Parathyroid adenoma (tissue), 2 donors: ENCODE results near the gene METTL15.

ENCODE experiments used
- H2AFZ ChIP-seq: fragments of 300-600 bp; sonication (generic); one replicate; pipeline ENCODE4 v1.7.0; 2017; ENCODE audit warnings: antibody characterized with exemption, mild to moderate bottlenecking
- H3K27ac ChIP-seq: fragments of 300-600 bp; sonication (generic); one replicate; pipeline ENCODE4 v1.7.0; 2017
- H3K27me3 ChIP-seq: fragments of 300-600 bp; sonication (generic); one replicate; pipeline ENCODE4 v1.7.0; 2017; ENCODE audit warnings: low read length; ENCODE audit not compliant: control insufficient read depth, insufficient read depth
- H3K36me3 ChIP-seq: fragments of 300-600 bp; sonication (generic); one replicate; pipeline ENCODE4 v1.7.0; 2017; ENCODE audit warnings: low read length; ENCODE audit not compliant: control insufficient read depth, insufficient read depth
- H3K4me1 ChIP-seq: fragments of 300-600 bp; sonication (generic); one replicate; pipeline ENCODE4 v1.7.0; 2017; ENCODE audit warnings: control low read depth
- H3K4me2 ChIP-seq: fragments of 300-600 bp; sonication (generic); one replicate; pipeline ENCODE4 v1.7.0; 2017; ENCODE audit warnings: low read length
- H3K4me3 ChIP-seq: fragments of 300-600 bp; sonication (generic); one replicate; pipeline ENCODE4 v1.7.0; 2017; ENCODE audit warnings: low read depth, low read length
- H3K79me2 ChIP-seq: fragments of 300-600 bp; sonication (generic); one replicate; pipeline ENCODE4 v1.7.0; 2017; ENCODE audit warnings: control low read depth
- H3K9ac ChIP-seq: fragments of 300-600 bp; sonication (generic); one replicate; pipeline ENCODE4 v1.7.0; 2017; ENCODE audit warnings: mild to moderate bottlenecking
- H3K9me3 ChIP-seq: fragments of 300-600 bp; sonication (generic); one replicate; pipeline ENCODE4 v1.7.0; 2017; ENCODE audit warnings: low read length; ENCODE audit not compliant: control insufficient read depth
- TF ChIP-seq, protein P1 (sequence below): fragments of 300-600 bp; sonication (generic); IDR thresholded peaks from one replicate; pipeline ENCODE4 v1.7.0; 2017; ENCODE audit warnings: antibody characterized with exemption, mild to moderate bottlenecking
- donor health status: primary hyperparathyroidism.

METTL15 gene

GRCh38 chr11:28137366-28137765 is 29.2 kb downstream of the METTL15 start:
- H3K79me2 ChIP-seq, result no peaks in the 10 kb centered on the region
- no peak overlapping the region for H3K4me3 ChIP-seq
- TF ChIP-seq, protein P1, sequence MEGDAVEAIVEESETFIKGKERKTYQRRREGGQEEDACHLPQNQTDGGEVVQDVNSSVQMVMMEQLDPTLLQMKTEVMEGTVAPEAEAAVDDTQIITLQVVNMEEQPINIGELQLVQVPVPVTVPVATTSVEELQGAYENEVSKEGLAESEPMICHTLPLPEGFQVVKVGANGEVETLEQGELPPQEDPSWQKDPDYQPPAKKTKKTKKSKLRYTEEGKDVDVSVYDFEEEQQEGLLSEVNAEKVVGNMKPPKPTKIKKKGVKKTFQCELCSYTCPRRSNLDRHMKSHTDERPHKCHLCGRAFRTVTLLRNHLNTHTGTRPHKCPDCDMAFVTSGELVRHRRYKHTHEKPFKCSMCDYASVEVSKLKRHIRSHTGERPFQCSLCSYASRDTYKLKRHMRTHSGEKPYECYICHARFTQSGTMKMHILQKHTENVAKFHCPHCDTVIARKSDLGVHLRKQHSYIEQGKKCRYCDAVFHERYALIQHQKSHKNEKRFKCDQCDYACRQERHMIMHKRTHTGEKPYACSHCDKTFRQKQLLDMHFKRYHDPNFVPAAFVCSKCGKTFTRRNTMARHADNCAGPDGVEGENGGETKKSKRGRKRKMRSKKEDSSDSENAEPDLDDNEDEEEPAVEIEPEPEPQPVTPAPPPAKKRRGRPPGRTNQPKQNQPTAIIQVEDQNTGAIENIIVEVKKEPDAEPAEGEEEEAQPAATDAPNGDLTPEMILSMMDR, result no peak
- H3K9ac ChIP-seq, result no peak overlapping the region
- no peak overlapping the region for H3K4me2 ChIP-seq
- no peaks in the 10 kb centered on the region for H3K4me1 ChIP-seq
- no peak overlapping the region for H3K27ac ChIP-seq
- no peaks in the 10 kb centered on the region for H3K9me3 ChIP-seq
- H2AFZ ChIP-seq, result no peak overlapping the region
- H3K36me3 ChIP-seq, result no peaks in the 10 kb centered on the region
- no peaks in the 10 kb centered on the region for H3K27me3 ChIP-seq

DNA sequence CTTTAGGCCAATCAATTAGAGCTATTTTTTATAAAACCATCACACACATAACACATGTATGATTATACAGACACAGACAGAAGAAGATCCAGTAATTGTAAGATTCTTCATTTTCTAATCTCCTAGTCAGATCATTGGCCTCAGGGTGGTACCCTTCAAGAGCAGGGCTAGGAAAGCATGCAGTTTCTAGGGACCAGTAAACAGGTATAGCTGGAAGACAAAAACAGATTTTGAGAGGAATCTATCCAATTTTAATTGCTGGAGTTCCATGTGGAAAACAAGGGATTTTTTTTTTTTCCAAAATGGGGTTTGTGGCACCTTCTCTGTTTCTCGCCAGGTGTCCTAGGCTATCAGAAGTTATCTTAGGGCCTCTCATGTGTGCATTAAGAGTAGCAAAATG is 29.6 kb downstream of the METTL15 start:
- TF ChIP-seq, protein P1, result no peak
- Histone ChIP-seq H3K36me3 (no peaks in the 10 kb centered on the region), H3K4me1 (no peaks in the 10 kb centered on the region)

GRCh38 chr11:28139841-28140415 is 31.7 kb downstream of the METTL15 start:
- Histone ChIP-seq H3K4me3 (no peak overlapping the region), H3K4me1 (no peaks in the 10 kb centered on the region), H3K27me3 (no peaks in the 10 kb centered on the region), H2AFZ (no peak overlapping the region), H3K9me3 (no peaks in the 10 kb centered on the region), H3K27ac (no peak overlapping the region), H3K36me3 (no peaks in the 10 kb centered on the region), H3K9ac (no peak overlapping the region), H3K79me2 (no peaks in the 10 kb centered on the region), H3K4me2 (no peak overlapping the region)
- TF ChIP-seq, protein P1, result no peak

More for the DNA sequence above, 29.6 kb downstream of the METTL15 start:
- H3K4me3 ChIP-seq, result no peak overlapping the region
- no peak overlapping the region for H3K27ac ChIP-seq
- H3K9me3 ChIP-seq, result no peaks in the 10 kb centered on the region
- H2AFZ ChIP-seq, result no peak overlapping the region
- no peak overlapping the region for H3K4me2 ChIP-seq
- no peaks in the 10 kb centered on the region for H3K27me3 ChIP-seq
- H3K9ac ChIP-seq, result no peak overlapping the region
- no peaks in the 10 kb centered on the region for H3K79me2 ChIP-seq

DNA sequence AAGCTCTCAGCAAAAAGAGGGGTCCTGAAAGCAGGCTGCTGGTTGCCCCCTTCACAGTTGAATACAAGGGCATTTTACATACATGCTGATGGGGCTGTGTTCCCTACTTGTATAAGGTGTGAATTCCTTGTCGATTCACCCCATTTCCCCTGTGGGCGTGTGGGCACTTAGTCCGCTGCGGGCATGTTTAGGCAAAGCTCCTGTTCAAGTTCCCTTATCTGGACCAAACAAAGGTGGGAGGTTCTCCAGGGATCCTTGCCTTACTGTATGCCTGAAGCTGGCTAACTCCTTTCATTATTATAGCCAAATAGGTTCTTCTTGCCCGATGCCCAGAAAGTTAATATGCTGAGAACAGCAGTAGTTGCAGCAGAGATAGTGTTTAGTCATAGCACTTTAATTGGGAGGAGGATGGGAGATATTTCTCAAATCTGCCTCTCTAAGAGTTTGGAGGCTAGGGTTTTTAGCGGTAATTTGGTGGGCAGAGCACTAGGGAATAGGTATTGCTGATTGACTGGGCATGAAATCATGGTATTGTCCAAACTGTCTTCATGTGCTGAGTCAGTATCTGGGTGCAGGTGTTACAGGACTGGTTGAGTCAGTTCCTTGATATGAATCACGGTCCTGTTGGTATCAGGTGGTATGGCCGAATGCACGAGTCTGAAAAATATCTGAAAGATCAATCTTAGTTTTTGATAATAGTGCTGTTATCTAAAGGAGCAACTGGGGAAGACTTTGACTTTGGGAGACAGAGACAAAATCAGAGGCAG is 32.7 kb downstream of the METTL15 start:
- TF ChIP-seq, protein P1, result no peak
- Histone ChIP-seq H3K4me3 (no peak overlapping the region), H3K36me3 (no peaks in the 10 kb centered on the region), H3K9ac (no peak overlapping the region), H3K9me3 (no peaks in the 10 kb centered on the region), H3K4me1 (no peaks in the 10 kb centered on the region), H3K4me2 (no peak overlapping the region), H2AFZ (no peak overlapping the region), H3K79me2 (no peaks in the 10 kb centered on the region), H3K27ac (no peak overlapping the region), H3K27me3 (no peaks in the 10 kb centered on the region)
